Vagina (tissue), 2 donors: ENCODE measurements around the gene ARHGAP19.

Experiments used
- POLR2A ChIP-seq, 2 donors: fragments of 450-650 bp; IDR thresholded peaks; one replicate each; pipeline ENCODE4 v1.6.1; 2017; ENCODE audit warnings: antibody characterized with exemption in 2 of 2, mild to moderate bottlenecking in 2 of 2, moderate library complexity in 2 of 2
- POLR2AphosphoS5 ChIP-seq, 2 donors: sonication (generic); formaldehyde crosslinking; IDR thresholded peaks; one replicate each; pipeline ENCODE4 v1.9.0; 2017; ENCODE audit warnings: antibody characterized with exemption in 2 of 2, mild to moderate bottlenecking in 2 of 2, low read depth in 1 of 2; ENCODE audit not compliant: insufficient read depth in 1 of 2
- TF ChIP-seq, protein P1 (sequence below), 3 experiments: fragments of 450-650 bp in 2 of 3; fragments of 200-600 bp in 1 of 3; sonication (generic) in 1 of 3; IDR thresholded peaks; one replicate each; pipeline ENCODE4 v1.5.1; 2017 to 2019; ENCODE audit warnings: antibody characterized with exemption in 3 of 3, mild to moderate bottlenecking in 2 of 3, moderate library complexity in 2 of 3

DNA sequence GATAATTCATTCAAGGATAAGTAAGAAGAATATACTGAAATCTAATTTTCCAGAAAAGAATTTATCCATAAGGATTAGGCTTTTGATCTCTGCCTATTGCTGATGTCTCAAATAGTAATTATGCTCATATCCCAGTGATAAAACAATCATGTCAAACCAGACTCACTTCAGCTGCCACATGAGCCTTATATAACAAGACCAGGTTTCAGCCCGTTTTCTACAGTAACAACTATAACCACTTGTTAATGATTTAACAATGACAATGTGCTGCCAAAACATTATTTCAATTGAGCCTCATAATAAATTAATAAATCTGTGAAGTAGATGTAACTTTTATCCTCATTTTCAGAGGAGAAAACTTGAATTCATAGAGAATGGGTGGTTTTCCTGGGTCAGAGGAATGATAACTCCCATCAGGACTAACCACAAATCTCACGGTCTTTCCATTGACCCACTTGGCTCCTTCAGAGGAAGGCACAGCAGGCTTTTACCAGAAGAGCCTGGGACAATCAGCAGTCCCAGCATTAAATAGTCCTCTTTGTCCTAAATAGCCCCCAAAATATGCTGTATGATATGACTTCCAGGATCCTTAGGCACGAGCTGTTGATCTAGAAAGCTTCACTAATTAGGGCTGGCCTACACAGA is 64.2 kb downstream of the ARHGAP19 start:
- TF ChIP-seq, protein P1, sequence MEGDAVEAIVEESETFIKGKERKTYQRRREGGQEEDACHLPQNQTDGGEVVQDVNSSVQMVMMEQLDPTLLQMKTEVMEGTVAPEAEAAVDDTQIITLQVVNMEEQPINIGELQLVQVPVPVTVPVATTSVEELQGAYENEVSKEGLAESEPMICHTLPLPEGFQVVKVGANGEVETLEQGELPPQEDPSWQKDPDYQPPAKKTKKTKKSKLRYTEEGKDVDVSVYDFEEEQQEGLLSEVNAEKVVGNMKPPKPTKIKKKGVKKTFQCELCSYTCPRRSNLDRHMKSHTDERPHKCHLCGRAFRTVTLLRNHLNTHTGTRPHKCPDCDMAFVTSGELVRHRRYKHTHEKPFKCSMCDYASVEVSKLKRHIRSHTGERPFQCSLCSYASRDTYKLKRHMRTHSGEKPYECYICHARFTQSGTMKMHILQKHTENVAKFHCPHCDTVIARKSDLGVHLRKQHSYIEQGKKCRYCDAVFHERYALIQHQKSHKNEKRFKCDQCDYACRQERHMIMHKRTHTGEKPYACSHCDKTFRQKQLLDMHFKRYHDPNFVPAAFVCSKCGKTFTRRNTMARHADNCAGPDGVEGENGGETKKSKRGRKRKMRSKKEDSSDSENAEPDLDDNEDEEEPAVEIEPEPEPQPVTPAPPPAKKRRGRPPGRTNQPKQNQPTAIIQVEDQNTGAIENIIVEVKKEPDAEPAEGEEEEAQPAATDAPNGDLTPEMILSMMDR (IDR thresholded peaks at IDR 0.05): no peak
- no peak for TF ChIP-seq POLR2AphosphoS5 (IDR thresholded peaks at IDR 0.05; ENCODE audit: insufficient read depth in 1 of 2, low read depth in 1 of 2)
- TF ChIP-seq POLR2A (IDR thresholded peaks at IDR 0.05): no peak
